HEK293 (cell line): ENCODE data around the gene FIBP.

Experiments used
- CTCF ChIP-seq: fragments of 450-650 bp; formaldehyde crosslinking; IDR thresholded peaks from 2 replicates; pipeline ENCODE4 v1.5.1; 2016; ENCODE audit warnings: missing biosample characterization, missing genetic modification characterization
- KLF8 ChIP-seq: fragments of 450-650 bp; formaldehyde crosslinking; IDR thresholded peaks from 2 replicates; pipeline ENCODE4 v1.5.1; 2016; ENCODE audit warnings: missing biosample characterization, missing genetic modification characterization
- MZF1 ChIP-seq: fragments of 450-650 bp; formaldehyde crosslinking; IDR thresholded peaks from 2 replicates; pipeline ENCODE4 v1.5.1; 2017; ENCODE audit warnings: missing biosample characterization, missing genetic modification characterization, borderline replicate concordance
- PRDM10 ChIP-seq: fragments of 450-650 bp; formaldehyde crosslinking; IDR thresholded peaks from 2 replicates; pipeline ENCODE4 v1.5.1; 2016; ENCODE audit warnings: missing biosample characterization, missing genetic modification characterization
- REST ChIP-seq: fragments of 450-650 bp; formaldehyde crosslinking; IDR thresholded peaks from 2 replicates; pipeline ENCODE4 v1.5.1; 2016; ENCODE audit warnings: missing biosample characterization, missing genetic modification characterization
- SP2 ChIP-seq: fragments of 450-650 bp; formaldehyde crosslinking; IDR thresholded peaks from 2 replicates; pipeline ENCODE4 v1.5.1; 2016; ENCODE audit warnings: missing biosample characterization, missing genetic modification characterization
- YY1 ChIP-seq: fragments of 450-650 bp; formaldehyde crosslinking; IDR thresholded peaks from 2 replicates; pipeline ENCODE4 v1.5.1; 2018; ENCODE audit warnings: missing biosample characterization, missing genetic modification characterization
- ZBTB44 ChIP-seq: fragments of 450-650 bp; IDR thresholded peaks from 2 replicates; pipeline ENCODE4 v1.5.1; 2018; ENCODE audit warnings: missing biosample characterization, mild to moderate bottlenecking, missing genetic modification characterization
- ZNF132 ChIP-seq: fragments of 450-650 bp; formaldehyde crosslinking; IDR thresholded peaks from 2 replicates; pipeline ENCODE4 v1.5.1; 2017; ENCODE audit warnings: missing biosample characterization, missing genetic modification characterization, borderline replicate concordance
- ZNF274 ChIP-seq, 2 experiments: fragments of 200-500 bp in 1 of 2; fragments of 450-650 bp in 1 of 2; sonication (Bioruptor generic) in 1 of 2; formaldehyde crosslinking in 1 of 2; IDR thresholded peaks; 2 replicates each; pipeline versions ENCODE4 v1.5.1 to v1.6.1; 2014 to 2016; ENCODE audit warnings: borderline replicate concordance in 1 of 2, inconsistent platforms in 1 of 2, low read length in 1 of 2, missing biosample characterization in 1 of 2, missing genetic modification characterization in 1 of 2
- ZNF398 ChIP-seq: fragments of 450-650 bp; formaldehyde crosslinking; IDR thresholded peaks from 2 replicates; pipeline ENCODE4 v1.5.1; 2017; ENCODE audit warnings: missing biosample characterization, missing genetic modification characterization
- ZNF626 ChIP-seq: fragments of 450-650 bp; sonication (Bioruptor Pico); formaldehyde crosslinking; IDR thresholded peaks from 2 replicates; pipeline ENCODE4 v1.5.1; 2018; ENCODE audit warnings: missing biosample characterization, missing genetic modification characterization, inconsistent platforms
- ZNF777 ChIP-seq: fragments of 450-650 bp; formaldehyde crosslinking; IDR thresholded peaks from 2 replicates; pipeline ENCODE4 v1.5.1; 2017; ENCODE audit warnings: missing biosample characterization, missing genetic modification characterization, borderline replicate concordance
- ZNF830 ChIP-seq: fragments of 450-650 bp; IDR thresholded peaks from 2 replicates; pipeline ENCODE4 v1.5.0; 2018; ENCODE audit warnings: missing biosample characterization, missing genetic modification characterization, low read depth, mild to moderate bottlenecking, moderate library complexity

- no peak for TF ChIP-seq ZNF398 (tag by site-specific recombination)
- no peak for TF ChIP-seq PRDM10 (tag by site-specific recombination)
- TF ChIP-seq ZBTB44 = no peak
- no peak for TF ChIP-seq CTCF
- TF ChIP-seq REST (tag by site-specific recombination) = no peak
- no peak for TF ChIP-seq ZNF777
- no peak for TF ChIP-seq ZNF132
- TF ChIP-seq MZF1 (tag by site-specific recombination) = no peak
- TF ChIP-seq ZNF830 (tag by site-specific recombination) = no peak
- no peak for TF ChIP-seq KLF8
- no peak for TF ChIP-seq YY1 (tag by site-specific recombination)
- no peak for TF ChIP-seq SP2 (tag by site-specific recombination)
- no peak for TF ChIP-seq ZNF626 (tag by site-specific recombination)
- no peak for TF ChIP-seq ZNF274 (IDR thresholded peaks at IDR 0.05; ENCODE audit: low read length)
- TF ChIP-seq ZNF274 (tag by site-specific recombination; IDR thresholded peaks at IDR 0.05; ENCODE audit: borderline replicate concordance) = no peak
These were observed 44.5 kb downstream of the FIBP start for GRCh38 chr11:65843811-65844210.
